K562 (cell line): ENCODE data around the gene ITPR1. TPM values are rescaled to one million over a fixed set of nuclear protein-coding genes. Genes with fewer than 3 reads are reported as not detected.
A peak's percentile ranks its signal among the peaks of the same experiment; 100 is the strongest.

Source experiments
- ATAC-seq: fragments of 200-7000 bp; cut with Tn5 transposase; 3 replicates; pipeline ENCODE4 v1.9.1; 2020; ENCODE audit warnings: moderate library complexity
- BruUV-seq: library from RNA; stranded (reverse); fragments of 400-500 nt; replicated peaks from 2 replicates; lab custom pipeline; 2021; lab: Mats Ljungman, UMichigan
- CTCF ChIA-PET: fragments of 300-600 bp; formaldehyde crosslinking; extraction: SDS; loops from one replicate; lab custom pipeline; 2021; ENCODE audit warnings: low intra/inter-chr PET ratio; lab: Yijun Ruan, JAX
- POLR2A ChIA-PET: fragments of 300-600, 350-650 bp; sonication (Branson Sonifier 250); formaldehyde crosslinking; extraction: SDS; loops from one replicate; lab custom pipeline; 2021; ENCODE audit warnings: antibody characterized with exemption, inconsistent platforms; lab: Yijun Ruan, JAX
- DNase-seq, 4 experiments: peaks; one replicate each; pipeline versions ENCODE4 v3.0.0 to v3.0.0-alpha.2; 2011 to 2018; ENCODE audit warnings: low spot score in 3 of 4, mixed read lengths in 3 of 4; ENCODE audit errors: extremely low read depth in 1 of 4
- FAIRE-seq: peaks from 2 replicates; lab custom pipeline; 2011; peaks lifted over from hg19 to GRCh38; lab: Jason Lieb, UNC
- H2AFZ ChIP-seq: 2 replicates; pipeline ENCODE4 v1.6.0; 2011; ENCODE audit warnings: low read depth, low read length, control low read depth, inconsistent platforms
- H3K27ac ChIP-seq: fragments of 200-600 bp; 3 replicates; pipeline ENCODE4 v1.8.0; 2011; ENCODE audit warnings: low read depth, mild to moderate bottlenecking, control low read depth, inconsistent platforms, low read length, moderate library complexity, mixed read lengths; ENCODE audit errors: extremely low read depth
- H3K27me3 ChIP-seq, 2 experiments: fragments of 300-600 bp in 1 of 2; 2 replicates in 1 of 2; 3 replicates in 1 of 2; pipeline versions ENCODE4 v1.6.0 to v1.8.0; 2011; ENCODE audit warnings: inconsistent platforms in 2 of 2, low read length in 2 of 2, mild to moderate bottlenecking in 1 of 2, mixed read lengths in 1 of 2, moderate library complexity in 1 of 2; ENCODE audit not compliant: control insufficient read depth in 2 of 2, insufficient read depth in 2 of 2
- H3K36me3 ChIP-seq: fragments of 300-600 bp; 3 replicates; pipeline ENCODE4 v1.8.0; 2011; ENCODE audit warnings: mild to moderate bottlenecking, low read length, inconsistent platforms; ENCODE audit not compliant: control insufficient read depth, insufficient read depth
- H3K4me1 ChIP-seq, 2 experiments: fragments of 200-600 bp in 1 of 2; replicated peaks in 1 of 2; 2 replicates in 1 of 2; 3 replicates in 1 of 2; pipeline versions ENCODE4 v1.5.1 to v1.8.0; 2011; ENCODE audit warnings: inconsistent platforms in 2 of 2, low read length in 2 of 2, mild to moderate bottlenecking in 1 of 2, mixed read lengths in 1 of 2, moderate library complexity in 1 of 2; ENCODE audit not compliant: control insufficient read depth in 2 of 2, insufficient read depth in 2 of 2
- H3K4me2 ChIP-seq: 2 replicates; pipeline ENCODE4 v1.6.1; 2011; ENCODE audit warnings: low read length, control low read depth, inconsistent platforms, mixed read lengths; ENCODE audit not compliant: insufficient read depth
- H3K4me3 ChIP-seq: fragments of 200-600 bp; sonication (generic), shearing (Covaris generic); 2 replicates; pipeline ENCODE4 v1.5.1; 2016; ENCODE audit warnings: control low read depth, inconsistent platforms
- H3K79me2 ChIP-seq: fragments of 200-600 bp; 3 replicates; pipeline ENCODE4 v1.8.0; 2011; ENCODE audit warnings: low read length, inconsistent platforms; ENCODE audit not compliant: control insufficient read depth, insufficient read depth
- H3K9ac ChIP-seq, 2 experiments: 2 replicates each; pipeline versions ENCODE4 v1.6.0 to v1.6.1; 2011; ENCODE audit warnings: low read depth in 2 of 2, low read length in 2 of 2, control low read depth in 1 of 2, inconsistent platforms in 1 of 2, mild to moderate bottlenecking in 1 of 2, mixed read lengths in 1 of 2; ENCODE audit not compliant: insufficient read depth in 1 of 2
- H3K9me1 ChIP-seq: one replicate; pipeline ENCODE4 v1.6.0; 2011; ENCODE audit warnings: inconsistent platforms, mild to moderate bottlenecking, low read length, moderate library complexity; ENCODE audit not compliant: control insufficient read depth, insufficient read depth
- H3K9me3 ChIP-seq: replicated peaks from 2 replicates; pipeline ENCODE4 v1.5.1; 2011; ENCODE audit warnings: low read depth, low read length, inconsistent platforms; ENCODE audit not compliant: control insufficient read depth, insufficient read depth
- H4K20me1 ChIP-seq: replicated peaks from 2 replicates; pipeline ENCODE4 v1.6.1; 2011; ENCODE audit warnings: low read length, inconsistent platforms, mixed read lengths; ENCODE audit not compliant: control insufficient read depth, insufficient read depth
- GATA2 ChIP-seq: sonication (generic); formaldehyde crosslinking; IDR thresholded peaks from 2 replicates; pipeline ENCODE4 v1.4.0; 2020; ENCODE audit warnings: mild to moderate bottlenecking, missing genetic modification reagents
- NFIC ChIP-seq: fragments of 450-650 bp; IDR thresholded peaks from 2 replicates; pipeline ENCODE4 v1.6.1; 2017; ENCODE audit warnings: mild to moderate bottlenecking, inconsistent platforms
- NFIX ChIP-seq: fragments of 250-450 bp; sonication (Bioruptor Pico); IDR thresholded peaks from 2 replicates; pipeline ENCODE4 v1.4.0; 2020; ENCODE audit warnings: low read depth, mild to moderate bottlenecking, moderate library complexity
- POLR3A ChIP-seq: IDR thresholded peaks from 2 replicates; pipeline ENCODE4 v1.6.1; 2011; ENCODE audit warnings: borderline replicate concordance, mild to moderate bottlenecking, moderate library complexity; ENCODE audit not compliant: insufficient read length, insufficient read depth; ENCODE audit errors: extremely low read depth
- RBFOX2 ChIP-seq: fragments of 200-400 bp; formaldehyde crosslinking; IDR thresholded peaks from 2 replicates; pipeline ENCODE4 v1.6.1; 2017; ENCODE audit warnings: low read depth, mild to moderate bottlenecking, low read length, moderate library complexity
- ZKSCAN3 ChIP-seq: fragments of 250-450 bp; sonication (Bioruptor Pico); IDR thresholded peaks from 2 replicates; pipeline ENCODE4 v1.4.0; 2020
- ZNF57 ChIP-seq: fragments of 450-650 bp; formaldehyde crosslinking; IDR thresholded peaks from 2 replicates; pipeline ENCODE4 v1.4.0; 2020; ENCODE audit warnings: mild to moderate bottlenecking, moderate library complexity
- WGBS: fragments of 100-300 bp; shearing (Covaris generic); methylation state at CpG from one replicate; pipeline ENCODE4 v1.1.6; 2016; ENCODE audit warnings: low coverage, mixed read lengths; ENCODE audit not compliant: insufficient coverage; ENCODE audit errors: missing lambda C conversion rate; 5-methylcytosine and 5-hydroxymethylcytosine counted together
- in situ Hi-C: fragments of 300-500 bp; cut with MboI; formaldehyde crosslinking; loops from 4 replicates; pipeline ENCODE4 v1.15.0; 2018; ENCODE audit warnings: inconsistent platforms, mixed read lengths
- intact Hi-C: fragments of 100-400 bp; cut with micrococcal nuclease; formaldehyde crosslinking; loops from 2 replicates; pipeline ENCODE4 v1.14.2; 2022
- polyA plus RNA-seq, 8 experiments: library from polyadenylated mRNA; depleted of rRNA in 4 of 8; stranded (reverse) in 5 of 8; unstranded in 3 of 8; fragments of >200 nt; fragmentation: Nextera tagmentation in 2 of 8; fragmentation: Illumina TruSeq in 1 of 8; extraction: Ambion mirVana in 2 of 8; extraction: Trizol in 1 of 8; gene quantifications; 2 replicates each; pipeline versions ENCODE4 v1.2.1 to v1.2.3, GENCODE V29; 2011 to 2014; ENCODE audit warnings: inconsistent platforms in 1 of 8, missing spikeins in 1 of 8
- total RNA-seq, 7 experiments: library from RNA; depleted of rRNA in 6 of 7; stranded (reverse); fragments of >200 nt in 6 of 7; fragmentation: Illumina TruSeq in 2 of 7; extraction: Trizol in 2 of 7; gene quantifications; 2 replicates each; pipeline versions ENCODE4 v1.2.1 to v1.2.3, GENCODE V29; 2011 to 2021; ENCODE audit warnings: low replicate concordance in 1 of 7

Gene ITPR1
- total and polyA plus RNA-seq, 9 of the 15 experiments (the other 6 are each of a cell fraction or from before 2014, with no cell fraction given): 22.4 to 40.0 (median 27.4) TPM

- intact Hi-C loops (no loop called here), in situ Hi-C loops (no loop called here)
- Histone ChIP-seq H2AFZ (no peak overlapping the region), H3K4me1 (peaks cover 17 to 31% of the 10 kb centered on the region in 2 experiments), H3K27ac (no peak overlapping the region), H3K9ac (no peak overlapping the region), H3K4me3 (no peak overlapping the region), H3K79me2 (no peaks in the 10 kb centered on the region), H3K4me2 (no peak overlapping the region), H4K20me1 (no peaks in the 10 kb centered on the region), H3K9me3 (no peaks in the 10 kb centered on the region), H3K27me3 (no peaks in the 10 kb centered on the region), H3K9me1 (no peaks in the 10 kb centered on the region), H3K36me3 (peaks cover 11% of the 10 kb centered on the region; the same call in 2 of the 3 replicates)
- POLR2A ChIA-PET: interaction anchor here (0.7 to 1.2 kb wide), 5 partner anchors 9 to 249 kb away, joined by 3 to 5 read pairs (median 3); no protein-coding TSS in a partner anchor
- TF ChIP-seq NFIC (peak; percentile 98), GATA2 (CRISPR knock-in tag) (no peak), ZNF57 (CRISPR knock-in tag) (no peak), RBFOX2 (no peak), POLR3A (no peak), ZKSCAN3 (CRISPR knock-in tag) (no peak), NFIX (CRISPR knock-in tag) (peak; percentile 73)
- ATAC-seq (no peak), FAIRE-seq (no peak), DNase-seq (peak in 2 of 4 experiments; percentile 34 to 51)
- 56% methylated on average over 2 of the region's 2 CpGs for WGBS
- CTCF ChIA-PET: no interaction called here
- BruUV-seq: no TSS peak
Observed at GRCh38 chr3:4734454-4734853, 241.3 kb downstream of the ITPR1 start.
